GM19239 (cell line): Measurements from ENCODE around the gene DAAM2.

ENCODE experiments used
- DNase-seq: peaks from one replicate; pipeline ENCODE4 v3.0.0; 2011; ENCODE audit warnings: low spot score; ENCODE audit not compliant: insufficient read length
- FAIRE-seq: peaks from 2 replicates; lab custom pipeline; 2011; peaks lifted over from hg19 to GRCh38; lab: Jason Lieb, UNC

DAAM2 gene

DNA sequence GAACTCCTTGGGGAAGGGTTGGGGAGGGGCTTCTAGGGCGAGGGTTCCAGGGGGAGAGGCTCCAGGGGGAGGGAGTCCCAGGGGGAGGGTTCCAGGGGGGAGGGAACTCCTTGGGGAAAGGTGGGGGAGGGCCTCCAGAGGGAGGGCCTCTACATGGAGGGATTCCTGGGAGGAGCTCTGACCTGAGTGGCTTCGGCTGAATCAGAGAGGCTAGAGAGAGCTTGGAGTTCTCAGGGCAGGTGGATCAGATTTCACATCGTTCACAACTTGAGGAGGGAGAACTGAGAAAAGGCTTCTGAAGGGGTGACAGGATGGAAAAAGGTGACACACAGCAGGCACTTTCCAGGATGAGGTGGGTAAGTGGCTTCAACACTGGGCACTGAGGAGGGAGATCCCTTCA lies 49.1 kb downstream of the DAAM2 start:
- FAIRE-seq: no peak
- DNase-seq: no peak

DNA sequence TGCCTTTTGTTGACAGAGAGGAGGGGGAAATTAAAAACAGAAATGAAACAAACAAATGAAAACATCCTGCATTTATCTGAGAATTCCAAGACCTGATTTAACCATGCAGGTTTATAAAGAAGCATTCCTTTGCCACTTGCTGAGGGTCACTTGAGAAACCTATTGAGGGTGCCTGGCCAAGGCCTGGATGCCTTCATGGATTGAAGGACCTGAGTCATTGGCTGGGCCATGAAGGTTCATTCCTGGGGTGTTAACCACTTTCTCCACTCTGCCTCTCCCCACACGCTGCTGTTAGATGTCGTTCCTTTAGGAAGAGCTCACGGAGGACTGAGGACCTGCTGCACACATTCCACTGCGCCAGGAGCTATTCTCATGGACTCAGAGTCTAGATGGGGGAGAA lies 49.7 kb downstream of the DAAM2 start:
- no peak for DNase-seq
- FAIRE-seq: no peak

DNA sequence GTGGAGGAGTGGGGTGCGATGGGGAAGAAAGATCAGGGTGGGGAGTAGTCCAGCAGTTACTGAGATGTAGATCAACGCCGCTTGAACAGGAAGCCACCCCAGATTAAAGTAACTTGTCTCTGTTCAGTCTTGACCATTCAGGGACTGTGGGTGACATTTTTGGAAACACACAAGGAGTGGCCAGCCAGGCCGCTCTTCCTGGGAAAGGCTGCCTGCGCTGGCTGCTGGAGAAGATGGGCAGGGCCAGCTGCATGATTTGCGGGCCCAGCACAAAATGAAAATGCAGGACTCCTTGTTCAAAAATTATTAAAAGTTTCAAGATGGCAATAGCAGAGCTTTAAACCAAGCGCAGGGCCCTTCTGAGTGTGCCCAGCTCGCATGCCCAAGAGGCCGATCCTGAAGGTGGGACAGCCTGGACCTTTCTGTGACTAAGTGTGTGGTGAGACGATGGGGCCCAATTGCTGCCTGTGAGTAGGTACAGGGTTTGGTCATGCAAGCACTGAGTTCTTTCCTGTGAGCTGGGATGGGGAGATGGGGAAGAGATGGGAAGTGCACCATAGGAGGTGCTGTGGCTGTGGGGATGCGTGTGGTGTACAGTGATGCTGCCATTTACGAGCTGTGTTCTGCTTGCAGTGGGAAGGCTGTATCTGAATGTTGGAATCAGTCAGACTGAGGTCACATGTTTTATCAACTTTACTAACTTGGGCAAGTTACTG lies 51.3 kb downstream of the DAAM2 start:
- DNase-seq (no peak), FAIRE-seq (no peak)

DNA sequence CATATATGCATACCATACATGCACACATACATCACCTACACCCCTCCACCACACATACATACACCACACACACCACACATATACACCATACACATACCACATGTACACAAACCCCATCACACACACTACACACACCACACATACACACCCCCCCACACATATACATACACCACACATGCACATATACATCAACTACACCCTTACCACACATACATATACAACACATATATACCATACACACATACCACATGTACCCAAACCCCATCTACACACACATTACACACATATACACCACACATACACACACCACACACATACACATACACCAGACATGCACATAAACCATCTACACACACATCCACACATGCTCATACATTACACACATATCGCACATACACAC lies 52.7 kb downstream of the DAAM2 start:
- FAIRE-seq: no peak

GRCh38 chr6:39847221-39847620 lies 55.0 kb downstream of the DAAM2 start:
- FAIRE-seq (no peak), DNase-seq (no peak)

More for the DNA sequence above, 52.7 kb downstream of the DAAM2 start:
- no peak for DNase-seq

DNA sequence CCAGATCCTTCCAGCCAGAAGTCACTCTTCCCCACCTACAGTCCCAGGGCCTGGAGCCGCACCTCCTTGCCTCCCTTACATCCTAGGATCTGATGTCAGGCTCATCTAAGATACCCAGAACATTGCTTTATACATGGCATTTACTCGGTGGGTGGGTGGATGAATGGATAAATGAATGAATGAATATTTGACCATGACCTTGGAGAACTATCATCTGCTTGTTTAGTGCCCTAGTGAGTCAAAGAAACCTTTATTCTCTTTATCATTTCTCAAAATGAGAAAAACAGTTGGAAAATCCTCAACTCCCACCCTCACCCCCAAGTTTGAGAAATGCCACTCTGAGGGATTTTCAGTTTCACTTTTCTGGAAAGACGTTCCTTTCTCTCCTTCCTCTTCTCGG lies 56.0 kb downstream of the DAAM2 start:
- no peak for FAIRE-seq

DNA sequence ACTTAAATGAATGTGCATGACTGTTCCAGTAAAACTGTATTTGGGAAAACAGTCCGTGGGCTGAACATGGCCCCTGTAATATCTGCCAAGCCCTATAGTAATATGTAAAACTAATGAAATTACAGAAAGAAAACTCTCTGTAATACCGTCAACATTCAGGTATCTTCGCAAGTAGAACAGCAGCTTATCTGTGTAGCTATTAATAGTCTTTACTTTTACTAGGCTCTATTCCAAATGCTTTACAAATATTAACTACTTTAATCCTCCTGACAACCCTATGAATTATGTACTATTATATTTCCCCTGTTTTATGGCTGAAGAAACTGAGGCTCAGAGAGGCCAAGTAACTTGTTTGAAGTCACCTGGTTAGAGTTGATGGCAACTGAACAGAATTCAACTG lies 57.1 kb downstream of the DAAM2 start:
- DNase-seq (no peak), FAIRE-seq (no peak)

More for the DNA sequence above, 56.0 kb downstream of the DAAM2 start:
- DNase-seq: no peak

- FAIRE-seq (no peak), DNase-seq (no peak)
These were observed 57.6 kb downstream of the DAAM2 start for GRCh38 chr6:39849764-39850163.

DNA sequence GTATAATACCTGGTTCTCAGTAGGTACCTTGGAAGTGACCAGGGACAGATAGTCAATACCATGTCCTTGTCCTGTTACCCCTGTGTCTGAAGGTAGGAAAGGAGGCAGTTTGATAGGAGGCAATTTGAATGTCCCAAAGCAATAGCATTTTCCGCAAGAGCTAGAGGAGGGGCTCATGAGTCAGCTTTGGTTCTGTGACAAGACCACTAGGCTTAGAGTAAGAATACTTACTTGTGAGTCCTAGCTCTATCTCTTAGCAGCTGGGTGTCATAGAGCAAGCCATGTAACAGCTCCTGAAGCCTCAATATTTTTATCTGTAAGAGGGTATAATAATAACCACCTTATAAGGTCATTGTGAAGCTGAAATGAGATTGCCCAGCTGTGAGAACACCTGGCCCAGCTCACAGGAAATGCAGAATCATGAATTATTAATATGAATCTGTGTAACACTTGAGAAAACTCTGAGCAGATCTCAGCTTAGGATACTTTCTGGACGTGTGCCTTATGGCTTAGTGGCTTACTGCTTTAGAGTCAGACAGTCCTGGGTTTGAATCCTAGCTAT lies 58.6 kb downstream of the DAAM2 start:
- DNase-seq (no peak), FAIRE-seq (peak; percentile 31)

DNA sequence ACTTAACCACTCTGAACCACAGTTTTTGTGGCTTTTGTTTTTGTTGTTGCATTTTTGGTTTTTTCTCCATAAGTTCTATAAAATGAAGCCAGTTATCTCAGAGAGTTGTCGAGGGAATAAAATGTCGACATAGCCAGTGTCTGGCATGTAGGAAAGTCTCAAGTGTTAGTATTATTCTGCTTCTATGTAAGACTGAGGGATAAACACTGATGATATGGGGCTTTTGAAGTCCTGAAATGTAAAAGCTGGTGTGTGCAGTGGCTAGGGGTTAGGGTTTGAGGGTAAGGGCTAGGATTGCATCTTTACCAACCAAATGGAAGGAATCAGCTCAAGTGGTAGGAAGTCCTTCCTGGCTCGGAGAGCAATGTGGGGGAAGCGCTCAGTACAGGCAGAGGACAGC lies 59.2 kb downstream of the DAAM2 start:
- no peak for DNase-seq
- no peak for FAIRE-seq

GRCh38 chr6:39852324-39852723 lies 60.1 kb downstream of the DAAM2 start:
- no peak for FAIRE-seq

DNA sequence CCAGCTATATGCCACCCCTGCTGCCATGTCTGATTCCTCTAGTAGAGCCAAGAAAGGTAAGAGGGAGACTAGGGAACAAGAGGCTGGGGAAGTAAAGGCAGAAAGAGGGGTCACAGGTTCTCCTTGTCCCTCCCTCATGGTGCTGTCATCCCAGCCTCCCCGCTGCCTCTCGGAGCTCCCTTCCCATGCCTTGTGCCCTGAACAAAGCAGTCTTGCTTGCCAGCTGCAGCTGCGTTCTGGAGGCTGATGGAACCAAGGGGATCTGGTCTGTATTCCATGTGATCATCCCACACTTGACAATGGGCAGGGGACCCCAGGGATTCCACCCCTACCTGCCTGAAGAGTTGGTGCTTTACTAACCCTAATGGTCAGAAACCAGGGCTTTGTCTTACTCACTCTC lies 61.4 kb downstream of the DAAM2 start:
- FAIRE-seq (no peak), DNase-seq (no peak)

More at GRCh38 chr6:39852324-39852723, 60.1 kb downstream of the DAAM2 start:
- no peak for DNase-seq

GRCh38 chr6:39855356-39855995 lies 63.3 kb downstream of the DAAM2 start:
- FAIRE-seq (no peak), DNase-seq (no peak)

GRCh38 chr6:39859025-39859424 lies 66.8 kb downstream of the DAAM2 start:
- DNase-seq (no peak), FAIRE-seq (no peak)

- DNase-seq (no peak), FAIRE-seq (no peak)
These were observed 69.5 kb downstream of the DAAM2 start for GRCh38 chr6:39861663-39862062.

DNA sequence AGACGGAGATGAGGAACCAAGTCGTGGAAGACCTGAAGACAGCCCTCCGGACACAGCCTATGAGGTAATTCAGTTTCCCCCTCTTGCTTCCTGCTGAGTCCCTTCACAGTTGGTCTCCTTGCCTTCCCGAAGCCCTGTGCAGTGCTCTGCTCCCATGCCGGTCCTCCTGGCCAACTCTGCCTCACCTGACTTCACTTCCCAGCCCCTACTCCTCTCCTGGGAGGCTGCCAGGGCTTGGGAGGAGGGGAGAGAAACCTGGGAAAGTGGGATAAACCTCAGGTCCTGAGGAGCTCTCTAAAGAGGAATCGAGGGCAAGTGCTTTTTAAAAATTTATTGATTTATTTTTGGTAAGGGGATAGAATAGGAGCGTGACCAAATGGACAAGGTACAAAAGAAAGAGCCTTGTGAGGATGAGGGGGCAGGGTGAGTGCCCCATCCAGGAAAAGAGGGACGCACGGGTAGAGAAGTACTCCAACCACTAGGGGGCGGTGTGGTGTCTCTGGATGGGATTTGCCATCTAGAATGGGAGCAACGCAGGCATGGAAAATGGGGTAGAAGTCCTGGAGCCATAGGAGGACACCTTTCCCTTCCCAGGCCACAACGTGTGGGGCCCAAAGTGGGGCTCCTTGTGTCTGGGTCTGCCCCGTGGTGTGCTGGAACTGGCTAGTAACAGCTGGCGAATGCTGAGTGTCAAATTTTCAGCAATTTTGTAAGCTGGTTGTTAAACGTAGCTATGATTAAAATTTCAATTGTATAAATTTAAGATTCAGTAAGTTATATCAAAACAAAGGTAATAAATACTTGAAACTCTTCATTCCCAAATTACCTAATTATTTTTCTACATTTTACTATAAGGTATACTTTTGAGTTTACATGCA lies 73.1 kb downstream of the DAAM2 start:
- FAIRE-seq (peak; percentile 69), DNase-seq (peak; percentile 48)

DNA sequence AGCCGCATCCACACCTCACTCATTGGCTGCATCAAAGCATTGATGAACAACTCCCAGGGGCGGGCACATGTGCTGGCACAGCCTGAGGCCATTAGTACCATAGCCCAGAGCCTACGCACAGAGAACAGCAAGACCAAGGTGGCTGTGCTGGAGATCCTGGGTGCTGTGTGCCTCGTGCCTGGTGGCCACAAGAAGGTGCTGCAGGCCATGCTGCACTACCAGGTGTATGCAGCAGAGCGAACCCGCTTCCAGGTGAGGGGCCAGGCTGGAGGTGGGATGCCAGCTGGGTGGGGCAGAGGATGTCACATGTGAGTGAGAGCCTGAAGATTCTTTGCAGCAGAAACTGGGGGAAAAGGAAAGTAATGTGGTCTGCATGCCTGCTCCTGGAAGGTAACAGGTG lies 75.4 kb downstream of the DAAM2 start:
- DNase-seq: no peak
- no peak for FAIRE-seq

DNA sequence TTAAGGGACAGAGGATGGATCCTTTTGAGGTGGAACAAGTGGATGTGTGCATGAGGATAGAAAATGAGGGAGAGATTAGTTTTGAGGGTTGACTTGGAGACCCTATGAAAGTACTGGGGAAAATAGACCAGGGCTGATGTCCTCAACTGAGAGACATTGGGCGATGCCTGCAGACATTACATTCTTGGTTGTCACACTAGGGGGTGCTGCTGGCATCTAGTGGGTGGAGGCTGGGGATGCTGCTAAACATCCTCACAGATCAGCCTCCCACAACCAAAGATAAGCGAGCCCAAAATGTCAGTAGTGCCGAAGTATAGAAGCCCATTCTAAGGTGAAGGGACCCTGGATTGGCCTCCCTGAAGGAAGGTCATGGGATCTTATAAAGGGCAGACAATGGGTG lies 78.8 kb downstream of the DAAM2 start:
- FAIRE-seq (no peak), DNase-seq (no peak)

DNA sequence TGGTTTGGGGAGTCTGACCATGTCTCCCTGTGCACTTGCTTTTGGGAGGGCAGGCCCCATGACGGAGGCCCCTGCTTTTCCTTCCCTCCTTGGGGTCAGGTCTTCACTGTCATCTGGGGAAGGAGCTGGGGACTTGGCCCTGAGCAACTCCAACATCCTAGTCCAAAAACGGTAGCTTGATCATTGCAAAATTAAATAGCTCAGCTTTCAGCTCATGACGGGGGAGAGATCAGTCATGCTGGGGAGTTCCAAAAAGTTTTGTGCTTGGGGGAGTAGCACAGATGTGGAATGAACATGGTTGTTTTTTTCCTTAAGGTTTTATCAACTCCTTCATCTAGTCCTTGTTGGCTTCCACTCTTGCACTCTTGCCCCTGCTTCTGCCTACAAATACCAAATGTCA lies 81.3 kb downstream of the DAAM2 start:
- DNase-seq: no peak
- FAIRE-seq: no peak

DNA sequence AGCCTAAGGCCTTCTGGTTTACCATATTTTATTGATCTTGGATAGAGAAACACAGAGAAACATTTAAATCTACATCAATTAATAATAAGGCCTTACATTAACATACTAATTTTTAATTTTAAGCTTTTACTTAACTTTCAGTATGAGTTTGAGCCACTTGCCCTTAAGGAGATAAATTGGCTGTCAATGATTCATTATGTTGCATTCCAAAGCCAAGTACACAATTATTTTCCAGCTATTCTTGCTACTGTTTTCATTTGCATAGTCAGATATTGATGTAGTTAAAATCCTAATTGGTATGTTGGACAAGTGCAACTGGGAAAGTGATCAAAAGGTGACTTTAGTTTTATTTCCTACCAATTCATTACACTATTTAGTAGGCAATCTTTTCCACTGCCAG lies 83.9 kb downstream of the DAAM2 start:
- FAIRE-seq (no peak), DNase-seq (no peak)

DNA sequence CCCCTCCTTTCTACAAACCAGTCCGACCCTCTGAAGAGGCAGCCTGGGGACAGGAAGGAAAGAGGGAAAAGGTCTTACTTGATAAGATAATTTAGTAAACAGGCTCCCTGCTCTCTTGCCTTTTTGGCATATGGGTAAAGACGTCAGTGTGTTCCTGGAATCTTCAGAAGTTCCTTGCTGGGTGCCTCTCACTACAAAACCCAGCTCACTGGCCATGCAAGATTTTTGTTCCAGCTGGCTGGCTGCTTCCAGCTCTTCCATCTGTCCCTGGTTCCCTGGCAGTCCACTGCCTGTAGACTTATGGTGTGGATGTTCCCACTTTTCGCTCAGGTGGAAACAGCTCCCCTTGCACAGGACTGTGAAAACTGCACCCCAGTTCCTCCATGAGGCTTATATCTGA lies 84.7 kb downstream of the DAAM2 start:
- no peak for DNase-seq
- no peak for FAIRE-seq
